Pons (tissue), 1 donor: ENCODE data around the gene C1orf122.
"Not testable (repeated sequence)": the region's sequence is repeated elsewhere in the genome, so short reads cannot be mapped to it uniquely, and the experiment has no call there.

Experiments
- DNase-seq: peaks from one replicate; pipeline ENCODE4 v3.0.0-alpha.2; 2016; ENCODE audit warnings: low spot score

The C1orf122 gene

DNA sequence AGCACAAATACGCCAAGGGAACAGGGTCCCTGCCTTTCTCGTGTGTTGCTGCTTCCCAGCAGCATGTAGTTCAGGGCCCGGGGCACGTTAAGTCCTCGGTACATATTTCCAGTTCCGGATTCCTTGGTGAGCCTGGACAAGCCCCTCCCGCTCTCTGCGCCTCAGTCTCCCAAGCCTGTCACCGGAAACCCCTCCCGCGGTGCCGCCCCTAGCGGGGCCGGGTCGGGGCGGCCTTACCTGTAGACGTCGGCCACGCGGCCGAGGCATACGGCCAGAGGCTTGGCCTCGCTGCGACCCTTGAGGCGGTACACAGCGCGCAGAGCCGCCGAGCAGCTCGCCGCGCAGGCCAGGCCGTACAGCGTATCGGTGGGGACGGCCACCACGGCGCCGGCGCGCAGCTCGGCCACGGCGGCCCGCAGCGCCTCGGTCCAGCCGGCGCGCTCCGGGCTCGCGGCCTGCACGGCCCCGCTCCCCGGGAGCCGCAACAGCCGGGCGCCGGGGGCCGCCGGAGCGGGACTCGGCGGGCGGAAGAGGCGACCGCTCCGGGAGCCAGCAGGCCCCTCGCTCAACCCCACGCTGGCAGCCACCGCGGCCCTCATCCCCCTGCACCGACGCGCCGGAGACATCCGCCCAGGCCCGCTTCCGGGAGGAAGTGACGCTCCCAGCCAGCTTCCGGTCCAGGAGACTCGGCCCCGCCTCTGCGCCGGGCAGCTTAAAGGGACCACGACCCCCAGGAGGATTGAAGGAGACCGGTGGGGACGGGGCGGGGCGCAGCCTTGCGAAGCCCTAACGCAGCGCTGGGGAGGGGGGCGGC, at the start of gene C1orf122, which contains the start of gene YRDC:
Gene C1orf122 (plus strand): TSS at position 236 of the 814 bp plus-strand sequence. CDS start 615 bp downstream, outside the sequence.
Gene YRDC (minus strand): TSS at position 654 of the 814 bp plus-strand sequence. CDS start 28 bp downstream, at position 626.
- DNase-seq = peak; percentile 94

DNA sequence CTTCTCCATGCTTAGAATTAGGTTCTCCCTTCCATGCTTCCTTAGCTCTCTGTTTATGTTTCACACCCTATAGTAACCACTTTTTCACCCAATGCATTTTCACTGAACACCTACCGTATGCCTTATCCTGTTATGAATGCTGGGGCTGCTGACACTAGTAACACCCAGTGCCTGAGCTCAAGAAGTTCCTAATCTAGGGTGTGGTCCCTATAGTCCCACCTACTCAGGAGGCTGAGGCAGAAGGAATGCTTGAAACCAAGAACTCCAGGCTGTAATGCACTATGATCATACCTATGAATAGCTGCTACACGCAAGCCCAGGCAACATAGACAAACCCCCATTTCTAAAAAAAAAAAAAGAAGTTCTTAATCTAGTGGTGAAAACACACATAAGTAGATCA, 48.1 kb upstream of the C1orf122 start:
- DNase-seq = no peak

GRCh38 chr1:37761416-37762095, 46.0 kb upstream of the C1orf122 start:
- DNase-seq = no peak

- no peak for DNase-seq
These were observed 45.1 kb upstream of the C1orf122 start for GRCh38 chr1:37762516-37762915.

DNA sequence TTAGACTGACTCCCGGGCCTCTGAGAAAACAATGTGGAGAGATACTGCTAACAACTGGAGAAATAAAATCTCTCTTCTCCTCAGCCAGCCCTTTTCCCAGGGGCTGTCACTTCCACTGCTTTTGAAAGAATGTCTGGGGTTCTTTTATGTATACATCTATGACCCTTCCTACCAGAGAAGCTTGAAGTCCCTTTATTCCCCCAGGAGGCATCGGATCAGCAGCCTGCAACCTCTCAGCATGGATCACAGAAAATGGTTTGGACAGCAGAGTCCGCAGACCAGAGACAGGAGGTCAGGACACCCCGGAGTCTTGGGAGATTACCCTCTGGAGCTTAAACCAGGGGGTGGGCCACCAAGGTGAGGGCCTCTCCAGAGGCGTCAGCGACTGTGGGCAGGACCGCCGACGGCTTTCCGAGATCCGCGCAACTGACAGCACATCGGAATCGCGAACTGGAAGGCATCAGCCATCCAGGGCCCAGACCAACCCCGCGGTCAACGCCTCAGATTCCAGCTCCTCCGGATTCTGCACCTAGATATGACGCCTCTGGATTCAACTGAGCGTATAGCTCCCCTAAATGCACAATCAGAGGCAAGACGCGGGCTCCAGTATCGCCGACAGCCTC, 43.7 kb upstream of the C1orf122 start:
- no peak for DNase-seq

DNA sequence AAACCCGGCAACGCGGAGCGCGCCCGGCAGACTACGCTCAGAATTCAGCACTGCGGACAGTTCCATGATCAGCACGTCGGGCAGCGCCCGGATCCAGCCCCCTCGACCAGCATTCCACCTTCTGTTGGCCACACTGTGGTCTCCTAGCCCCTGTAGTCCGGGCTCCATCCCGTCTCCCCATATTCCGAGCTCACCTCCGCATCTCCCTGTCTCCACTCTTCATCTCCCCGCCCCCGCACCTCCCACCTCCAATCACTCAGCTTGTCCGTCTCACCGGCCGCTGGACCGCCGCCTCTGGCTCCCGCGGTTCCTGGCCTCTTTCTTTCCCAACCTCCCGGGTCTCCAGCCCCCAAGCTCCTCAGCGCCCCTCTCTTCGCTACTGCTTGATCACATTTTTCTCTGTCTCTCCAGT, 43.2 kb upstream of the C1orf122 start:
- DNase-seq = no peak

DNA sequence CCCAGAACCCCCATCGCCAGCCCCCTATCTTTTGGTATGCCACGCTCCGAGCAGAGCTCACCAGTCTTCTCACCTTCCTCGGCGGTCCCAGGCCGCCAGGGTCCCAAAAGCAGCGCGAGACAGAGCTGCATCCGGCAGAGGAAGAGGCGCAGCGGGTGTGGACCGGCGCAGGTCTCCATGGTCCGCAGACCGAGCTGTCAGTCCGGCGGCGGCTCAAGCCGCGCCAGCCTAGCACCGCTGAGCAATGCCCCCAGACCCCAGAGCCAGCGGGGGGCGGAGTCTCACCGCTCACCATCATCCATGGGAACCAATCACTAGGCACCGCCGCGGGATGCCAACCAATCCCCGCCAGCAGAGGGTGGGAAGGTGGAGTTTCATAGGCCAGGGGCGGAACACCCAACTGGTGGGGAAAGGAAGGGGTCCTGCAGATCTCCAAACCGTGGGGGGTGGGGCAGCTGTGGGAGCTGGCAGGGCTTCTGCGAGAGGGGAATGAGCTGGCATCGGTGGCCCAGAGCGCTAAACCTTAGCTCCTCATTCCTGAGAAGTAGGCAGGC, 42.6 kb upstream of the C1orf122 start, which contains the start of gene EPHA10:
Gene EPHA10 (minus strand): TSS at position 233 of the 554 bp plus-strand sequence. CDS start 54 bp downstream, at position 179.
- no peak for DNase-seq

- no peak for DNase-seq
These were observed 41.5 kb upstream of the C1orf122 start for GRCh38 chr1:37765916-37766664.

DNA sequence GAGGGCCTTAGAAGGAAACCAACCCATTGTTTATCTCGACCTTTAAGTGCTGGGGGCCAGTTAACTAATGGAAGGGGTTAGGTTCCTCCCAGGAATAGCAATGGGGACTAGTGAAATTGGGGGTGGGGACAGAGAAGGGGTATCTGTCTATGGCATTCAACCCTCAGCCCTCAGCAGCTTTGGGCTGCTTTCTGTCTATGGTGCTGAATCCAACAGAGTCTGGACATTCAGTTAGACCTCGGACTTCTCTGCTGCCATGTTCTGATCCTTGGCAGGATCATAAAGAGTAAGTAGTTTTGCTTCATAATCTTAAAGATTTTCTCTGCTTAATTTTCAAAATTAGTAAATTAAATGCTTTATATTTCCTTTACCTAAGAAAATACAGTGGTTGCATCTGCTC, 40.1 kb upstream of the C1orf122 start:
- no peak for DNase-seq

DNA sequence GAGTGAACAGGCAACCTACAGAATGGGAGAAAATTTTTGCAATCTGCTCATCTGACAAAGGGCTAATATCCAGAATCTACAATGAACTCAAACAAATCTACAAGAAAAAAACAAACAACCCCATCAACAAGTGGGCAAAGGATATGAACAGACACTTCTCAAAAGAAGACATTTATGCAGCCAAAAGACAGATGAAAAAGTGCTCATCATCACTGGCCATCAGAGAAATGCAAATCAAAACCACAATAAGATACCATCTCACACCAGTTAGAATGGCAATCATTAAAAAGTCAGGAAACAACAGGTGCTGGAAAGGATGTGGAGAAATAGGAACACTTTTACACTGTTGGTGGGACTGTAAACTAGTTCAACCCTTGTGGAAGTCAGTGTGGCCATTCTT, 36.1 kb upstream of the C1orf122 start:
- not testable (repeated sequence) for DNase-seq

- no peak for DNase-seq
These were observed 30.6 kb upstream of the C1orf122 start for GRCh38 chr1:37776946-37777516.

GRCh38 chr1:37778654-37779053, 28.9 kb upstream of the C1orf122 start:
- DNase-seq = no peak

DNA sequence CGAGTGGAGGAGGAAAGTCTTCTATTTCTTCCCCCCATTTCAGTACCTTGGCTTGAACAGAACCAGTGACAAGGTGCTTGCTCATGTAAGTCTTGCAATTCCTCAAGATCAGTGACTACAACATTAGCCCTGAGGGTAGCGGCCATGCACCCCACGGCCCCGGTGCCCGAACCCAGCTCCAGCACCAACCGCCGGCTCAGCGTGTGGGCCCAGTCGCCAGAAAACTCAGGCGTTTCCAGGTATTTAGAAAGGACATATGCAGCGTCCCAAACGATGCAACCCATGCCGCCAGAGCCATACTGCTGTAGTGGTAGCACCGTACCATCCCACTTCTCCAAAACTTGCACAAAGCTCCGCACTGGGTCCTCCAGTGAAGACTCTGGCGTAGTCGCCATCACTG, 25.1 kb upstream of the C1orf122 start:
- DNase-seq = no peak

- DNase-seq = no peak
These were observed 14.5 kb upstream of the C1orf122 start for GRCh38 chr1:37792943-37793686.

DNA sequence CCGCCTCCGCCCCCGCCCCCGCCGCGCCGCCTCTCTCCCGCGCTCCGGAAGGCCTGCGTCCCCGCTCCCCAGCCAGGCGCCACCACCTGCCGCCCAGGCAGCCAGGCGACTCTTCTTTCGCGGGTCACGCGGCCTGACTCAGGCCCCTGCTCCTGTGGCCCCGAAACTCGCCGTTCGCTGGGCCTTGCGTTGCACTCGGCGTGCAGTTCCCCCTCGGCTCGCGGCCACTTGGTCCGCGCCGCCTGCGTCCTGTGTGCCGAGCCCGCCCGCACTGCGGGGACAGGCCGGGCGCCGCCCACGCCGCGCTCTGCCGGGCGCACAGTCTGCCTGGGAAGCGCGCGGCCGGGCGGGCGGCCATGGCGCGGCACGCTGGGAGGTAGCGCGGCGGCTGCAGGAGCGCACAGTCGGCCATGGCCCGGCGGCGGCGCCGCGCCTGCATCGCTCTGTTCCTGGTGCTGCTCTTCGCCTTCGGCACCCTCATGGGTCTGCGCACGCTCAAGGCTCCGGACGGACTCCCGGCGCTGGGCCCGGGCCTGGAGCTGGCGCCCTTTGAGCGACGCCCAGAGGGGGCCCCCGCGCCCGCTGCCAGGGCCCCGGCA, 13.7 kb upstream of the C1orf122 start, which contains the start of gene MANEAL:
Gene MANEAL (plus strand): TSS at position 75 of the 599 bp plus-strand sequence. CDS start 336 bp downstream, at position 411.
- DNase-seq = no peak

DNA sequence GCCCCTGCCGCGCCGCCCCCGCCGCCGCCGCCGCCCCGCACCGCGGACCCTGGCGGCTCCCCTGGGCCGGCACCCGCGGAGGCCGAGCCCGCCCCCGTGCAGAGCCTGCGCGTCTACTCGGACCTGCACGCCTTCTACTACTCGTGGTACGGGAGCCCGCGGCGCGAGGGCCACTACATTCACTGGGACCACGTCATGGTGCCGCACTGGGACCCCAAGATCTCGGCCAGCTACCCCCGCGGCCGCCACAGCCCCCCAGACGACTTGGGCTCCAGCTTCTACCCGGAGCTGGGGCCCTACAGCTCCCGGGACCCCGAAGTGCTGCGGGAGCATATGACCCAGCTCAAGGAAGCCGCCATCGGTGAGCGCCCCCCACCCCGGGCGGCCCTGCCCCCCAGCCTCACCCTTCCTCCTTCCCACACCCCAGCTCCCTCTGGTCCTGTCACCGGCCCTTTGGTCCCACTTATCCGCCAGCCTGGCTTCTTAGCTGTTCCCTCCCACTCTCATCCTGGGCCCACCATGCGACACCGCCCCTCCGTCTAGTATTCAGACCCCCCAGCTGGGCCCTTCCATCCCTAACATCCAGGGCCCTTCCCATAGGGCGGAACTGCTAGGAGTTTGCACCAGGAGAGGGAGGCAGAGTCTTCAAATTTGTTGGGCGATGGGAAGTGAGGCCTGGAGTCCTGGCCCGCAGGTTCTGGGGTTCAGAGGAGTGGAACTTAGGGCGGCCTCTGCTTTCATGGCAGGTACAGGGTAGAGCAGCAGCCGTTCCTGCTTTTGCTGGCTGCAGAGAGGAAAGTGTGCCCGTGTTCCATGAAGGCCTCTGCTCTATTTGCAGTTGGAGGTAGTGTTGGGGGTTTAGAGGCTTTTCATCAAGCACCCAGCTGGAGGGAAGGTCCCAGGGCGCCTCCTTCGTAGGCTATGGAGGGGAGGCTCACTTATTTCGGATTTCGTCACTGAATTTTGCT, 12.9 kb upstream of the C1orf122 start:
- no peak for DNase-seq

GRCh38 chr1:37795340-37796125, 12.1 kb upstream of the C1orf122 start:
- no peak for DNase-seq
